ENCODE data around the gene DNAH8.
"Not testable (repeated sequence)": the region's sequence is repeated elsewhere in the genome, so short reads cannot be mapped to it uniquely, and the experiment has no call there.

The DNAH8 gene

GRCh38 chr6:38697846-38698245, 17.3 kb upstream of the DNAH8 start:
- no peak for DNase-seq (ENCODE audit: extremely low read depth in 1 of 2, low read depth in 1 of 2)

- not testable (repeated sequence) for DNase-seq (ENCODE audit: extremely low read depth in 1 of 2, low read depth in 1 of 2)
These were observed 15.4 kb upstream of the DNAH8 start for GRCh38 chr6:38699702-38700101.

GRCh38 chr6:38701551-38701950, 13.6 kb upstream of the DNAH8 start:
- DNase-seq (ENCODE audit: extremely low read depth in 1 of 2, low read depth in 1 of 2): no peak

- peak; percentile 90 to 98 for DNase-seq (ENCODE audit: extremely low read depth in 1 of 2, low read depth in 1 of 2)
These were observed 12.3 kb upstream of the DNAH8 start, which contains the start of gene GLO1 for GRCh38 chr6:38702558-38703397. TSS of gene GLO1 (minus strand) at chr6:38703145. CDS start at chr6:38703054, 91 bp downstream.

GRCh38 chr6:38703949-38704590, 11.0 kb upstream of the DNAH8 start:
- no peak for DNase-seq (ENCODE audit: extremely low read depth in 1 of 2, low read depth in 1 of 2)

- no peak for DNase-seq (ENCODE audit: extremely low read depth in 1 of 2, low read depth in 1 of 2)
These were observed 9.2 kb upstream of the DNAH8 start for GRCh38 chr6:38705924-38706323.

- no peak for DNase-seq (ENCODE audit: extremely low read depth in 1 of 2, low read depth in 1 of 2)
These were observed 6.6 kb upstream of the DNAH8 start for GRCh38 chr6:38708496-38708895.

- DNase-seq (ENCODE audit: extremely low read depth in 1 of 2, low read depth in 1 of 2): peak; percentile 40 to 70
These were observed 1.3 kb upstream of the DNAH8 start for GRCh38 chr6:38713812-38714211.

- DNase-seq (ENCODE audit: extremely low read depth in 1 of 2, low read depth in 1 of 2): no peak
These were observed 684 bp upstream of the DNAH8 start for GRCh38 chr6:38714239-38715015.

GRCh38 chr6:38716825-38717224, 1.7 kb downstream of the DNAH8 start:
- DNase-seq (ENCODE audit: extremely low read depth in 1 of 2, low read depth in 1 of 2): no peak

GRCh38 chr6:38719358-38719757, 4.2 kb downstream of the DNAH8 start:
- DNase-seq (ENCODE audit: extremely low read depth in 1 of 2, low read depth in 1 of 2): no peak

- DNase-seq (ENCODE audit: extremely low read depth in 1 of 2, low read depth in 1 of 2): no peak
These were observed 5.2 kb downstream of the DNAH8 start for GRCh38 chr6:38720295-38720694.

GRCh38 chr6:38722038-38722437, 6.9 kb downstream of the DNAH8 start:
- no peak for DNase-seq (ENCODE audit: extremely low read depth in 1 of 2, low read depth in 1 of 2)

- no peak for DNase-seq (ENCODE audit: extremely low read depth in 1 of 2, low read depth in 1 of 2)
These were observed 7.7 kb downstream of the DNAH8 start for GRCh38 chr6:38722727-38723334.

- no peak for DNase-seq (ENCODE audit: extremely low read depth in 1 of 2, low read depth in 1 of 2)
These were observed 8.7 kb downstream of the DNAH8 start for GRCh38 chr6:38723783-38724182.

GRCh38 chr6:38724343-38724742, 9.2 kb downstream of the DNAH8 start:
- DNase-seq (ENCODE audit: extremely low read depth in 1 of 2, low read depth in 1 of 2): no peak

GRCh38 chr6:38725414-38726183, 10.5 kb downstream of the DNAH8 start:
- DNase-seq (ENCODE audit: extremely low read depth in 1 of 2, low read depth in 1 of 2): no peak

- DNase-seq (ENCODE audit: extremely low read depth in 1 of 2, low read depth in 1 of 2): no peak
These were observed 13.1 kb downstream of the DNAH8 start for GRCh38 chr6:38728203-38728602.

- no peak for DNase-seq (ENCODE audit: extremely low read depth in 1 of 2, low read depth in 1 of 2)
These were observed 15.2 kb downstream of the DNAH8 start for GRCh38 chr6:38730140-38730862.

GRCh38 chr6:38736951-38737350, 21.8 kb downstream of the DNAH8 start:
- no peak for DNase-seq (ENCODE audit: extremely low read depth in 1 of 2, low read depth in 1 of 2)
